Stomach (tissue), 4 donors: Measurements from ENCODE around the gene WDR19.
"Not testable (repeated sequence)": the region's sequence is repeated elsewhere in the genome, so short reads cannot be mapped to it uniquely, and the experiment has no call there.

ENCODE experiments used
- POLR2A ChIP-seq, 4 donors: fragments of 450-650 bp; IDR thresholded peaks; one replicate each; pipeline ENCODE4 v1.6.1; 2016; ENCODE audit warnings: antibody characterized with exemption in 4 of 4, control low read depth in 2 of 4, mild to moderate bottlenecking in 1 of 4, moderate library complexity in 1 of 4
- POLR2AphosphoS5 ChIP-seq, 3 donors: sonication (generic); formaldehyde crosslinking; IDR thresholded peaks; one replicate each; pipeline ENCODE4 v1.6.1; 2016; ENCODE audit warnings: antibody characterized with exemption in 3 of 3
- TF ChIP-seq, protein P1 (sequence below), 7 experiments: fragments of 450-650 bp in 4 of 7; fragments of 200-600 bp in 3 of 7; sonication (generic) in 3 of 7; IDR thresholded peaks; one replicate each; pipeline ENCODE4 v1.5.1; 2016 to 2019; ENCODE audit warnings: antibody characterized with exemption in 7 of 7, control low read depth in 2 of 7, mild to moderate bottlenecking in 1 of 7

- TF ChIP-seq, protein P1, sequence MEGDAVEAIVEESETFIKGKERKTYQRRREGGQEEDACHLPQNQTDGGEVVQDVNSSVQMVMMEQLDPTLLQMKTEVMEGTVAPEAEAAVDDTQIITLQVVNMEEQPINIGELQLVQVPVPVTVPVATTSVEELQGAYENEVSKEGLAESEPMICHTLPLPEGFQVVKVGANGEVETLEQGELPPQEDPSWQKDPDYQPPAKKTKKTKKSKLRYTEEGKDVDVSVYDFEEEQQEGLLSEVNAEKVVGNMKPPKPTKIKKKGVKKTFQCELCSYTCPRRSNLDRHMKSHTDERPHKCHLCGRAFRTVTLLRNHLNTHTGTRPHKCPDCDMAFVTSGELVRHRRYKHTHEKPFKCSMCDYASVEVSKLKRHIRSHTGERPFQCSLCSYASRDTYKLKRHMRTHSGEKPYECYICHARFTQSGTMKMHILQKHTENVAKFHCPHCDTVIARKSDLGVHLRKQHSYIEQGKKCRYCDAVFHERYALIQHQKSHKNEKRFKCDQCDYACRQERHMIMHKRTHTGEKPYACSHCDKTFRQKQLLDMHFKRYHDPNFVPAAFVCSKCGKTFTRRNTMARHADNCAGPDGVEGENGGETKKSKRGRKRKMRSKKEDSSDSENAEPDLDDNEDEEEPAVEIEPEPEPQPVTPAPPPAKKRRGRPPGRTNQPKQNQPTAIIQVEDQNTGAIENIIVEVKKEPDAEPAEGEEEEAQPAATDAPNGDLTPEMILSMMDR (IDR thresholded peaks at IDR 0.05) = not testable (repeated sequence)
- not testable (repeated sequence) for TF ChIP-seq POLR2A, POLR2AphosphoS5 (IDR thresholded peaks at IDR 0.05)
These were observed 95.3 kb downstream of the WDR19 start for GRCh38 chr4:39277661-39278060.
